Medulla oblongata (tissue), 1 donor: Measurements from ENCODE around the gene RAD9A.

Experiments
- DNase-seq: peaks from one replicate; pipeline ENCODE4 v3.0.0-alpha.2; 2015; ENCODE audit errors: extremely low spot score

The RAD9A gene

GRCh38 chr11:67440229-67441097 is 48.7 kb downstream of the RAD9A start:
- DNase-seq: no peak

DNA sequence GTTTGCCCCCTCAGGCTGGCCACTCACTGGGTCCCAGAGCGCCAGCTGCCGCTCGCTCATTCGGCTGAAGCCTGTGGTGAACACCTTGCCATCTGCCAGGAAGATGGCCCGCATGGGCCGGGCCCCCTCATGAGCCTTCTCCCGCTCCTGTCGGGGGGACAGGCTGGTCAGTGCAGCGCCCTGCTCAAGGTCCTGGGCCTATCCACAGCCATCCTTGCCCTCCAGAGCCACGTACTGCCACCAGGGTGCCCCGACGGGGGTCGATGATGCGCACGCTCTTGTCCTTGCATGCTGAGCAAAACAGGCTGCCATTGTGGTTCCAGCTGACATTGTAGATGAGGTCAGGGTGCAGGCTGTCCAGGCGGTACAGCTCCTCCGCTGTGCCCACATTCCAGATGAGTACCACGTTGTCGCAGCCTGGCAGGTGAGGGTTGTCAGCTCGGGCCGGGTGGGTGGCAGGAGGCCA is 49.3 kb downstream of the RAD9A start:
- DNase-seq: no peak

DNA sequence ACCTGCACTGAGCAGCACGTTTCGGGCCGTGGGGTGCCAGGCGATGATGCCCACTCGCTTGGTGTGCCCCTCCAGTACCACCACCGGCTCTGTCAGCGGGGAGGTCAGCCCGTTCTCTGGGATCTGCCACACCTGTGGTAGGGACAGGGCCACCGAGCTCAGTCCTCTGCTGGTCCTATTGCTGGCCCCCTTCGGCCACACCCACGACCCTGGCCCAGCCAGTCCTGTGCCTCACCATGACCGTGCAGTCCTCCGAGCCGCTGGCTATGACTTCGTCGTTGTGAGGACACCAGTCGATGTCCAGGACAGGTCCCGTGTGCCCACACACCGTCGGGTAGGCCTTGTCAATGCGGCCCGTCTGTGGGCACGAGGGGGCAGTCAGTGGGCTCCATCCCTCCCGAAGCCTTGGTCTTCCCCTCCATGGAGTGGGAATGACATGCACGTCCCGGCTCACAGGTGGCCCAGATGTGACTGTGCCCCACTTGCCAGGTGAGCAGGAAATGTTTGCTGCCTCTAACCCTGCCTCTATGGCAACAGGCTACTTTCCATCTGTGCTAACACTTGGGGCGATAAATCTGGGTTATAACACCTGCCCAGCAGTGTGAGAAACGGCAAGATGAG is 50.1 kb downstream of the RAD9A start:
- DNase-seq: no peak

DNA sequence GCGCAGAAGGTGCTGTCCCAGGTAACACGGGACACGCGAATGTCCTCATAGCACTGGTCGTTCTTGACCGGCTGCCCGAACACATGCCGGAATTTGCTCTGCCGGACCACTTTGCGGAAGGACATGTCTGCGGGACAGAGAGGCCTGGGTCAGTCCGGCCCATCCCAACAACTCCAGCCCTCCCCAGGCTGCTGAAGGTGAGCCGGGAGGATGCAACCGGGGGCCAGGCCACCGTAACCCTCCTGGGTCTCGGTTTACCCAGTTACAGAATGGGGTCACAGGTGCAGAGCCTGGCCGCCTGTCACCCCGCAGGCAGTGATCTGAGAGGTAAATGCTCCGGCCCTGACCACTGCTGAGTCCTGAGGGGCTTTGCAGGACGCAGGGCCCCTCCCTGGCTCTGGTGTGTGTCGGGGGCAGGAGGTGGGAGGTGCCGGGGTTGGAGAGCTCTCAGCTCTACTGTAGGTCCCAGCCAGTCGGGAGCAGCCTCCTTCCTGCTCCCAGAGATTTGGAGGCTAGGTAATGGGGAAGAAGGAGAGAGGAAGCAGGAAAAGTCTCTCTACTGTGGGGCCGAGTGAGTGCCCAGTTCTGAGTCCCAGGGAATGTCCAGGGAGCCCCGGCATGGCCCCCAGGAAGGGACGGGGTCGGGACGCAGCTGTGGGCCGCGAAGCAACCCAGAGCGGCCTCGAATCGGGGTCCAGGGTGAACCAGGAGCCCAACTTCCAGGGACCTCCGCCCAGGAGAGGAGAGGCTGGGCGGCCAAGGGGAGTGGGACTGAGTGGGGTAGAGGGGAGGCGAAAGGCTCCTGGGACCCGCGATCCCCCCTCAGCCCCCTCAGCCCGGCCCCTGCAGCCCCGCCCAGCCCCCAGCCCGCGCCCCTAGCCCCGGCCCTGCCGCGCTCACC is 51.0 kb downstream of the RAD9A start:
- DNase-seq: no peak

DNA sequence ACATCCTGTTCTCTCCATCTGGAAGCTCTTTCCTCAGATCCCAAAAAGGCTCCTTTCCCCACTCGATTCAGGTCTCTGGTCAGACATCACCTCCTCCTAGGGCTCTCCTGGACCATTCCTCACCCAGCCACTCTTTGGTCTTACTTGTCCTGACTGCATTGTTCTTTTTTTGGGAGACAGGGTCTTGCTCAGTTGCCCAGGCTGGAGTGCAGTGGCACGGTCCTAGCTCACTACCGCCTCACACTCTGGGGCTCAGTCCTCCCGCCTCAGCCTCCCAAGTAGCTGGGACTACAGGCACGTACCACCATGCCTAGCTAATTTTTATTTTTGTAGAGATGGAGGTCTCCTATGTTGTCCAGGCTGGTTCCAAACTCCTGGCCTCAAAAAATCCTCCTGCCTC is 53.7 kb downstream of the RAD9A start:
- DNase-seq: no peak
